Ramos (cell line): ENCODE results near the gene A2ML1.
"Not testable (repeated sequence)": the region's sequence is repeated elsewhere in the genome, so short reads cannot be mapped to it uniquely, and the experiment has no call there.

Experiments
- in situ Hi-C: fragments of 300-500 bp; cut with MboI; formaldehyde crosslinking; loops from one replicate; pipeline ENCODE4 v1.14.3; 2022; ENCODE audit warnings: low sequenced_read_pairs; ENCODE audit not compliant: unreplicated experiment

The A2ML1 gene

GRCh38 chr12:8897081-8897480 is 74.7 kb downstream of the A2ML1 start:
- in situ Hi-C loops = loop anchor here (10.0 kb wide), 1 partner anchor 212 kb away; no protein-coding TSS in a partner anchor

DNA sequence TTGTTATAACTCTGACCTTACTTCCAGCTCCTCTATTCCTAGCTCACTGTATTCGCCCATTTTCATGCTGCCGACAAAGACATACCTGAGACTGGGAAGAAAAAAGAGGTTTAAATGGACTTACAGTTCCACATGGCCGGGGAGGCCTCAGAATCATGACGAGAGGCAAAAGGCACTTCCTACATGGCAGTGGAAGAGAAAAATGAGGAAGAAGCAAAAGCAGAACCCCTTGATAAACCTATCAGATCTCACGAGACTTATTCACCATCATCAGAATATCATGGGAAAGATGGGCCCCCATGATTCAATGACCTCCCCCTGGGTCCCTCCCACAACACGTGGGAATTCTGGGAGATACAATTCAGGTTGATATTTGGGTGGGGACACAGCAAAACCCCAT is 77.4 kb downstream of the A2ML1 start:
- in situ Hi-C loops = loop anchor here (10.0 kb wide), 1 partner anchor 215 kb away; no protein-coding TSS in a partner anchor

- in situ Hi-C loops = not testable (repeated sequence)
These were observed 80.3 kb downstream of the A2ML1 start for GRCh38 chr12:8902703-8903102.

DNA sequence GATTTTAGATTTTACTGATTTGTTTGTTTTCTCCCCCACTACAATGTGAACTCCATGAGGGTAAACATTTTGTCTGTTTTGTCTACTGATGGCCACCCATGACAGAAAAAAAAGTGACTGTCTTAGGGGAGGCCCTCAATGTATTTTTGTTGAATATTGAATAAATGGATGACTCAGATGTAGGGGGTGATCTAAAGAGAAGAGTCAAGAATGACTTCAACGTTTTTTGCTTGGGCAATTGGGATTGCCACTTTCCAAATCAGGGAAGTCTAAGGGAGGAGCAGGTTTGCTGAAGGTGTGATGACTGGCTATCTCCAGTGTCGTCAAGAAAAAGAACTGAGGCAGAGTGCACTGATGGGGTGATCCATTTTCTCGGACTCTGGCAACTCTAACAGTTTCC is 81.2 kb downstream of the A2ML1 start:
- in situ Hi-C loops = no loop called here

DNA sequence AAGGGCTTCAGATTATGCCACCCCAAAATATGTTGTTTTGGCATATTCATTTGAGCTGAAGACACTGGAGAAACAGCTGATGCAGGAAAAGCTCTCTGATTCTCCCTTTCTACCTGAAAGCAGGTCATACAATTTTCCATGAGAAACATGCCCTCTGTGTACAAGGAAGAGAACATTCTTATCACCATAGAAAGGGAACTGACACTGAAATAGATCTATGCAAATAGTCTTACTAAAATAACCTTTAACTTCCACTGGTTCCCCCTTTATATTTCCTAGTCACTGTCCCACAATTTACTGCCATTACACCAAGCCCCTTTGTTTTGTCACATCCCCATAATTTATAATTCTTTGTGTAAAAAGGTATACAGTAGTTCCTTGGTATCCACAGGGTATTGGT is 82.2 kb downstream of the A2ML1 start:
- in situ Hi-C loops = no loop called here

DNA sequence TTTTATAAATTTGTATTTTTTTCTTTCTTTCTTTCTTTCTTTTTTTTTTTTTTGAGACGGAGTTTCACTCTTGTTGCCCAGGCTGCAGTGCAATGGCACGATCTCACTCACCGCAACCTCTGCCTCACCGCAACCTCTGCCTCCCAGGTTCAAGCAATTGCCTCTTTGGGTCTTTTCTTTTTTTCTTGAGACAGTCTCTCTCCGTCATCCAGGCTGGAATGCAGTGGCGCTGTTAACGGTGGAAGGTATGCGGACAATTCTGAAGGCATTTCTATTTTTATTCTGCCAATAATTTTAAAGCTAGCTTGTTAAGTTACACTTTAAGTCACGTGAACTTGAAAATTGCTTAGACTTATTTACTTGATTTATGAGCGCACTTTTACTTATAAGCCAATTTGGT is 83.1 kb downstream of the A2ML1 start:
- in situ Hi-C loops = no loop called here

DNA sequence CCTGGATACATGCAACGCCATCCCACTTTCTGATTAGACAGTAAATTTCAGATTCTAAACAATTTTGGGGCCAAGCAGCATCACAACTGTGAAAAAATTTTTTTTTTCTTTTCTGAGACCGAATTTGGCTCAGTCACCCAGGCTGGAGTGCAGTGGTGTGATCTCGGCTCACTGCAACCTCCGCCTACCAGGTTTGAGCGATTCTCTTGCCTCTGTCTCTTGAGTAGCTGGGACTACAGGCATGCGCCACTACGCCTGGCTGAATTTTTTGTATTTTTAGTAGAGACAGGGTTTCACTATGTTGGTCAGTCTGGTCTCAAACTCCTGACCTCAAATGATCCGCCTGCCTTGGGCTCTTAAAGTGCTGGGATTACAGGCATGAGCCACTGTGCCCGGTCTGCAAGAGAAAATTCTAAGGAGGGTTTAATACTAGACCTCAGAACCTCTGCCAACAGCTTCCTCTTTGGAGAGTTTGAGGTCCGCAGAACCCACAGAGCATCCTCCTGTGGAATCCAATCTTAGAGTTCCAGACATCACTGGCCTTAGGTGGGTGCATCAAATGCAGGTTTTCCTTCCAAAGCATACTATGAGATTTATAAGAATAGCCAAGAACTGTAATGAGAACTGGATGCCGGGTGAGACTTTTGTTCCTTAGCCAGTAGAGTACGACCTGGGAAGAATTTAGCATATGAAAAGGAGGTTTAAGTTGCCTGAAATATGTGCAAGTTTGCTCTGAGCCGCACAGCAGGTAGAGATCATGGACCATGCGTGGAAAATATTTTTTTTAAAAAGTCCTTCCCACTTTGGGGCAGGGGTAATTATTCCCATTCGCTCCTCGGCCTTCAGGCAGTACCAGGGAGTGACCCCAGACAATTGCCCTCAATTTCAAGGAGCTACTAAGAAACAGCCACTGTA is 84.1 kb downstream of the A2ML1 start:
- in situ Hi-C loops = no loop called here

DNA sequence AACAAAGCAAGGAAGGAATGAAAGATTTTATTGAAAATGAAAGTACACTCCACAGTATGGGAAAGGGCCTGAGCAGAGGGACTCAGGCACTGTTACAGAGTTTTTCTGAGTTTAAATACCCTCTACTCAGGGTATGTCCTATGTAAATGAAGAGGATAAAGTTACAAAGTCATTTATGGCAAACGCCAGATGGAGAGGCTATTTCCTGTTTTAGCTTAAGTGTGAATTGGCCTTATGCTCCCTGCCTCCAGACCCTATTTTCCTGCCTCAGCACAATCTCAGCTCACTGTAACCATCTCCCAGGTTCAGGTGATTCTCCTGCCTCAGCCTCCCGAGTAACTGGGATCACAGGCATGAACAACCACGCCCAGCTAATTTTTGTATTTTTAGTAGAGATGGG is 85.1 kb downstream of the A2ML1 start:
- in situ Hi-C loops = no loop called here

GRCh38 chr12:8909752-8910151 is 87.3 kb downstream of the A2ML1 start:
- in situ Hi-C loops = no loop called here

GRCh38 chr12:8911606-8912268 is 89.3 kb downstream of the A2ML1 start:
- in situ Hi-C loops = no loop called here

DNA sequence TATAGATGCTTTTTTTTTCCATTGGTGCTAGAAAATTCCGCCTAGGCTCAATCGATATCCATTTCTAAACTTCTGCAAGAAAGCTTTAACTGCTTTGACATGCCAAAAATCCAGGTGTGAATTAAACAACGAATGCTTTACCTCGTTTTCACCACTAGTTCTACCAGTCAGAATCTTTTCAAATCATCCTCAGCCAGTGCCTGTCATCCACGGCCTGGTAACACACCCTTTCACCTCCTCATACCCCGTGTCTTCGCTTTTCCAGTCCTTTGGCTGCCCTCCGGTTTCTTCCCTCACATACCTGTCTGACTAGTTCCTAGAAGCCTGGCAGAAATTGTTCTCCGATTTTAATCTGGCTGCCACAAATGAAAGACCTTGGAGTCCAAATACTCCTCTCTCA is 90.5 kb downstream of the A2ML1 start:
- in situ Hi-C loops = no loop called here

DNA sequence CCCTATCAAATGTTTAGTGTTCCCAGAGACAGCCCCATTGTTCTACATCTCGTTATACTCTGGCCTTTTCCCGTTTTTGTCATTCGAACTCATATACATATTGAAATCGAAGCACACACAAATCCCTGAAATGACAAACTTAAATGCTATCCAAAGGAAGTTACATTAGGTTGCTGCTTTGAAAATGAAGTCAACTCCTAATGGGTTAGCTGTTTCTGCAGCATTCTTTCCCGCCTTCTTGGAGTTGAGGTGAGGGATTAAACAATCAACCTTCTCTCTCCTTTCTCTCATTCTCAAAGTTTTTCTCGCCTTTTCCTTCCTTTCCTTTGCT is 91.2 kb downstream of the A2ML1 start:
- in situ Hi-C loops = no loop called here

- in situ Hi-C loops = not testable (repeated sequence)
These were observed 91.8 kb downstream of the A2ML1 start, which contains the start of gene PHC1 for GRCh38 chr12:8914033-8914715. Gene PHC1 (plus strand): TSS chr12:8914509. CDS start chr12:8917678, 3,169 bp downstream.

DNA sequence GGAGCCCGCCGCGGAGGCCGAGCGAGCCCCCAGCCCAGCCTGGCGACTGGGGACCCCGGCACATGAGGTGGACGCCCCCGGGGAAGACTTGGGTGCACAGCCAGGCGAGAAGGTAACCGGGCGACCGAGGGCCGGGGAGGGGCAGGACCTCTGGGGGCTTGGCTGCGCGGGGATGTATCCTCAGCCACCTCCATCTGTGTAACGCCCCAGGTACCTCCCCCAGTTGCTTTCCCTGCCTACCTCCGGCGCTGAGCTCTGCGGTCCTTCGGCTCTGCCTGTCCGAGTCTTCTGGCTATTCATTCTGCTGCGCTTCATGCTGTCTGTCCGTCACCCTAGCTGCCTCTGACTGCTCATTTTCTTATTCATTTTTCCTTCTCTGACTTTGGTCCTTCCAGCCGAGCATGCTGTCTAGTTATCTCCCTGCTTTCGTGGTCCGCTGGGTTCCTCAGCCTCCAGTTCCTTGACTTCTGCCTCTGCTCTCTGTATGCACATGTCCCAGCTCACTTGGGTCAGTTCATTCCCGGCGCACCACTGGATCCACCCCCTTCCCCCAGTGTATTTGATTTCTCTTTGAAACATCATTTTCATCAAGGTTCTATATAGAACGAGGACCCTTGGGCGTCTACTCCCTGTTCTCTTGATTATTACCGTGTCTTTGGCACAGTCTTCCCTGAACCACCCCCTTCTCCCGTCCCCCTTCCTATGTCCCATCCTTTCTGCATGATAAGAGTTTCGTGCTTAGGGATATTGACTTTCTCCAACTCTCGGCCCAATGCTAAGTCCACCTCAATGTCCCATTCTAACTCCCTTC is 92.5 kb downstream of the A2ML1 start:
- in situ Hi-C loops = no loop called here

- in situ Hi-C loops = no loop called here
These were observed 93.7 kb downstream of the A2ML1 start for GRCh38 chr12:8916154-8916553.

DNA sequence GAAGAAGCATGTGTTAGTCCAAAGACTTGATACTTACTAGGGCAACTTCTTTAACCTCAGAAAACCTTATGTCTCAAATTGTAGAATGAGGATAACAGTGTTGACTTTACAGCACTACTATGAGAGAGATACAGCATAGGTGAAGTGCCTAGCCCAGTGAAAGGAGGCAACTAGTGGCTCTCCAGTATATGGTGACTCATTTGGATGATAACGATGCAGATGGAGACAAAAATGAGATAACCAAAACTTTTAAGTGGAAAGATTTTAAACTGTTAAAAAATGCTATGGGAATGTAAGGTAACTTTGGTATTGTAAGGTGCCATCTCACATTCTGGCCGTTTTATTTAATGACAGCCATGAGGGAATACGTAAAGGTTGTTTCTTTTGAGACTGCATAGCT is 94.6 kb downstream of the A2ML1 start:
- in situ Hi-C loops = no loop called here

DNA sequence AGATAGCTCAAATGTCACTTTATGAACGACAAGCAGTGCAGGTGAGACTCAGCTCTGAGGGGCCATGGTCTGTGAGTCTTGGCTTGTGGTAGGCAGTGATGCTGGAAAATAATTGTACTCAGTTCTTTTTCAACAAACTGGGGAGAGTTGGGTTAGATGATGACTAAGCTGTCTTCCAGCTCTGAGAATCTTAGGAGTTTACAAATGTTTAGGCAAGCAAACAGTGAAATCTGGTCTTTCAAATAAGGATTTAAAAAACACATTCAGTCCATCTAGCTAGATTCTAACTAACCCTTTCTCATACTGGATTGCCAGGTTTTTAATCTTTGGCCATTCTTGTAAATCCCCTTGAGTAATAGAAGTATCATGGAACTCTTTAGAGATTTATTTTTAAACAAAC is 95.3 kb downstream of the A2ML1 start:
- in situ Hi-C loops = no loop called here

- in situ Hi-C loops = not testable (repeated sequence)
These were observed 97.2 kb downstream of the A2ML1 start for GRCh38 chr12:8919643-8920042.

DNA sequence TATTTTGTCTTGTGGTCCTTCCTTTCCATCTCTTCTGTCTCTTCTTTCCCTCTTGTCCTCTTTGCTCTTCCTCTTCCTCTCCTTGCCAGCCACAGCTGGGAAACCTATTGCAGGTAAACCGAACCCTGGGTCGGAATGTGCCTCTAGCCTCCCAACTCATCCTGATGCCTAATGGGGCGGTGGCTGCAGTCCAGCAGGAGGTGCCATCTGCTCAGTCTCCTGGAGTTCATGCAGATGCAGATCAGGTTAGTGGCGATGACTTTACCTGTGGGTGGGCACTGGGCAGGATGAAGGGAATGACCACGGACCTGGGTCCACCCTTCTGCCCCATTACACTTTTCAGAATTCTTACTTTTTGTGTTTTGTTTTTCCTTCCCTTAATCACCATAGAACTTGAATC is 100.1 kb downstream of the A2ML1 start:
- in situ Hi-C loops = no loop called here
